Measurements from ENCODE around the gene CRB3.

- TF ChIP-seq CTCF (optimal IDR thresholded peaks at IDR 0.05 in 1 of 3, IDR thresholded peaks at IDR 0.05 in 1 of 3, conservative IDR thresholded peaks at IDR 0.05 in 1 of 3; ENCODE audit: extremely low read depth in 1 of 3, insufficient read depth in 2 of 3, low read length in 3 of 3) = no peak
- no peak for TF ChIP-seq EZH2 (IDR thresholded peaks at IDR 0.05; ENCODE audit: low read length)
Observed at GRCh38 chr19:6457958-6458694, 5.9 kb upstream of the CRB3 start.
